ENCODE results near the gene LONP2. TPM values are rescaled to one million over a fixed set of nuclear protein-coding genes. Genes with fewer than 3 reads are reported as not detected.
A peak's percentile ranks its signal among the peaks of the same experiment; 100 is the strongest.

Gene LONP2
- total and polyA plus RNA-seq, 9 of the 15 experiments (the other 6 are each of a cell fraction or from before 2014, with no cell fraction given): 8.1 to 41.2 (median 25.6) TPM

- peak; percentile 57 to 70 (median 59) for TF ChIP-seq CTCF (IDR thresholded peaks at IDR 0.05 in 2 of 3, conservative IDR thresholded peaks at IDR 0.05 in 1 of 3; ENCODE audit: insufficient read depth in 2 of 3, low read depth in 1 of 3, low read length in 3 of 3)
- TF ChIP-seq ZNF232 (CRISPR knock-in tag; IDR thresholded peaks at IDR 0.05): no peak
- peak; percentile 25 for TF ChIP-seq MEIS2 (IDR thresholded peaks at IDR 0.05; ENCODE audit: partially characterized antibody)
Observed at GRCh38 chr16:48231727-48232492, 12.2 kb upstream of the LONP2 start (continued).

- Histone ChIP-seq H3K4me2 (ENCODE audit: insufficient read depth, low read length) (no peak overlapping the region), H3K27me3 (ENCODE audit: control insufficient read depth in 2 of 2, insufficient read depth in 2 of 2, low read length in 2 of 2) (peaks cover 9 to 23% of the 10 kb centered on the region in 2 experiments), H3K79me2 (ENCODE audit: control insufficient read depth, insufficient read depth, low read length) (no peaks in the 10 kb centered on the region), H3K4me3 (no peak overlapping the region), H3K27ac (ENCODE audit: extremely low read depth, low read depth, low read length) (no peak overlapping the region), H4K20me1 (replicated peaks; ENCODE audit: control insufficient read depth, insufficient read depth, low read length) (no peaks in the 10 kb centered on the region), H3K36me3 (ENCODE audit: control insufficient read depth, insufficient read depth, low read length) (no peaks in the 10 kb centered on the region), H3K9me1 (ENCODE audit: control insufficient read depth, insufficient read depth, low read length) (no peaks in the 10 kb centered on the region), H3K4me1 (replicated peaks in 1 of 2; ENCODE audit: control insufficient read depth in 2 of 2, insufficient read depth in 2 of 2, low read length in 2 of 2) (no peaks in the 10 kb centered on the region), H3K9ac (ENCODE audit: insufficient read depth in 1 of 2, low read depth in 2 of 2, low read length in 2 of 2) (no peak overlapping the region), H2AFZ (ENCODE audit: low read depth, low read length) (no peak overlapping the region), H3K9me3 (replicated peaks; ENCODE audit: control insufficient read depth, insufficient read depth, low read depth, low read length) (no peaks in the 10 kb centered on the region)
- no peak for ATAC-seq
- ChIA-PET CTCF (ENCODE audit: low intra/inter-chr PET ratio) (no interaction called here), POLR2A (no interaction called here)
- no peak for FAIRE-seq
- no peak for DNase-seq (ENCODE audit: extremely low read depth in 1 of 4, low spot score in 3 of 4)
- no TSS peak for BruUV-seq (replicated peaks)
- whole genome bisulfite sequencing (ENCODE audit: insufficient coverage, low coverage, missing lambda C conversion rate): 7% methylated on average over 2 of the region's 2 CpGs
- in situ Hi-C loops (cut with MboI): no loop called here
- intact Hi-C loops (cut with micrococcal nuclease): loop anchor here (5.0 to 10.0 kb wide), 3 partner anchors 202 to 390 kb away; no protein-coding TSS in a partner anchor
- TF ChIP-seq ZNF407 (IDR thresholded peaks at IDR 0.05; ENCODE audit: low read depth): no peak
- no peak for TF ChIP-seq PREB (CRISPR knock-in tag; IDR thresholded peaks at IDR 0.05)
- TF ChIP-seq ZFP1 (CRISPR knock-in tag; IDR thresholded peaks at IDR 0.05): no peak
Observed at GRCh38 chr16:48232493-48233040, 11.5 kb upstream of the LONP2 start.
